ENCODE results near the gene CCDC83. TPM values are rescaled to one million over a fixed set of nuclear protein-coding genes. Genes with fewer than 3 reads are reported as not detected.
A peak's percentile ranks its signal among the peaks of the same experiment; 100 is the strongest.

The CCDC83 gene
- total RNA-seq, 2 experiments from 2014 or later: not detected

GRCh38 chr11:85934596-85935169 lies 79.5 kb downstream of the CCDC83 start:
- Mint-ChIP-seq H3K27me3 (peaks cover 2% of the 10 kb centered on the region), H3K4me3 (no peak overlapping the region), H3K36me3 (no peaks in the 10 kb centered on the region), H3K9me3 (no peaks in the 10 kb centered on the region), H3K4me1 (ENCODE audit: low read depth) (peaks cover 11% of the 10 kb centered on the region), H3K27ac (no peak overlapping the region)
- no peak for DNase-seq
- intact Hi-C loops (cut with micrococcal nuclease): no loop called here
- CTCF ChIA-PET: no interaction called here
- POLR2A ChIA-PET: no interaction called here

- no peaks in the 10 kb centered on the region for H3K9me3 Mint-ChIP-seq
- DNase-seq: no peak
- H3K4me3 Mint-ChIP-seq: no peak overlapping the region
- no peaks in the 10 kb centered on the region for H3K27me3 Mint-ChIP-seq
- ChIA-PET POLR2A (interaction anchor here (0.6 kb wide), 1 partner anchor 112 kb away, joined by 3 read pairs; no protein-coding TSS in a partner anchor), CTCF (no interaction called here)
- H3K36me3 Mint-ChIP-seq: no peaks in the 10 kb centered on the region
- H3K27ac Mint-ChIP-seq: no peak overlapping the region
- intact Hi-C loops (cut with micrococcal nuclease): no loop called here
- H3K4me1 Mint-ChIP-seq (ENCODE audit: low read depth): peaks cover 13% of the 10 kb centered on the region
These were observed 80.6 kb downstream of the CCDC83 start for GRCh38 chr11:85935751-85936150.

GRCh38 chr11:85937835-85938234 lies 82.7 kb downstream of the CCDC83 start:
- ChIA-PET CTCF (no interaction called here), POLR2A (no interaction called here)
- DNase-seq: no peak
- Mint-ChIP-seq H3K9me3 (no peaks in the 10 kb centered on the region), H3K4me1 (ENCODE audit: low read depth) (peaks cover 13% of the 10 kb centered on the region), H3K4me3 (no peak overlapping the region), H3K36me3 (no peaks in the 10 kb centered on the region), H3K27ac (no peak overlapping the region), H3K27me3 (no peaks in the 10 kb centered on the region)
- intact Hi-C loops (cut with micrococcal nuclease): no loop called here

GRCh38 chr11:85939099-85940015 lies 84.2 kb downstream of the CCDC83 start:
- Mint-ChIP-seq H3K27ac (peak overlapping the region; percentile 14), H3K9me3 (peaks cover under 1% of the 10 kb centered on the region), H3K4me3 (no peak overlapping the region), H3K4me1 (ENCODE audit: low read depth) (peaks cover 13% of the 10 kb centered on the region), H3K36me3 (no peaks in the 10 kb centered on the region), H3K27me3 (no peaks in the 10 kb centered on the region)
- DNase-seq: no peak
- intact Hi-C loops (cut with micrococcal nuclease): loop anchor here (1.0 to 10.0 kb wide), 2 partner anchors 8 to 345 kb away; no protein-coding TSS in a partner anchor
- ChIA-PET POLR2A (interaction anchor here (0.7 kb wide), 3 partner anchors 9 to 276 kb away, joined by 3 read pairs; partner anchors contain the start of gene CCDC83), CTCF (interaction anchor here (0.6 to 1.2 kb wide), 4 partner anchors 9 to 331 kb away, joined by 3 to 6 read pairs (median 4); partner anchors contain the start of gene CCDC83)

- intact Hi-C loops (cut with micrococcal nuclease): loop anchor here (10.0 kb wide), 1 partner anchor 347 kb away; no protein-coding TSS in a partner anchor
- Mint-ChIP-seq H3K36me3 (peaks cover 13% of the 10 kb centered on the region), H3K9me3 (peaks cover 17% of the 10 kb centered on the region), H3K27me3 (no peaks in the 10 kb centered on the region), H3K4me1 (ENCODE audit: low read depth) (peaks cover 24% of the 10 kb centered on the region), H3K27ac (no peak overlapping the region), H3K4me3 (no peak overlapping the region)
- ChIA-PET POLR2A (no interaction called here), CTCF (no interaction called here)
- peak; percentile 69 for DNase-seq
These were observed 86.3 kb downstream of the CCDC83 start for GRCh38 chr11:85941380-85941973.

DNA sequence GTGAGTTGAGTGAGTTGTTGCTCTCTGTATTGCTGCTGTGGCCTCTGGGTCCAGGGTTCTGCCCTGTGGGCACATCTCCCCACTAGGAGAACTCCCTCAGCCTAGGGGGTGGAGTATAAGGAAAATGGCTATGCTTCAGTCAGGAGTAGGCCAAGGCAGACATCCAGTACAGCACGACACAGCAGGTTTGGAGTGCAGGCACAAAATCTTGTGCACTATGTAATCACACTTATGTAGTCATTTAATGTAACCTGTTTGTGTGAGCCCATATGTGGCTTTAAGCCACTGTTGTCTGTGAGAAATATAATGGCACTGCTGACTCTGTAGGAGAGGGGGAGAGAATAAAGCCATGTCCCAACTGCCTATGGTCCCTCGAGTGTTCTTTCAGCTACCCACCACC lies 90.1 kb downstream of the CCDC83 start:
- Mint-ChIP-seq H3K27me3 (no peaks in the 10 kb centered on the region), H3K36me3 (peaks cover 13% of the 10 kb centered on the region), H3K4me3 (no peak overlapping the region), H3K4me1 (ENCODE audit: low read depth) (peaks cover 46% of the 10 kb centered on the region), H3K9me3 (peaks cover 17% of the 10 kb centered on the region), H3K27ac (no peak overlapping the region)
- intact Hi-C loops (cut with micrococcal nuclease): loop anchor here (5.0 to 10.0 kb wide), 4 partner anchors 172 to 567 kb away; no protein-coding TSS in a partner anchor
- ChIA-PET CTCF (interaction anchor here (1.5 kb wide), 1 partner anchor 273 kb away, joined by 8 read pairs; no protein-coding TSS in a partner anchor), POLR2A (no interaction called here)
- DNase-seq: no peak

DNA sequence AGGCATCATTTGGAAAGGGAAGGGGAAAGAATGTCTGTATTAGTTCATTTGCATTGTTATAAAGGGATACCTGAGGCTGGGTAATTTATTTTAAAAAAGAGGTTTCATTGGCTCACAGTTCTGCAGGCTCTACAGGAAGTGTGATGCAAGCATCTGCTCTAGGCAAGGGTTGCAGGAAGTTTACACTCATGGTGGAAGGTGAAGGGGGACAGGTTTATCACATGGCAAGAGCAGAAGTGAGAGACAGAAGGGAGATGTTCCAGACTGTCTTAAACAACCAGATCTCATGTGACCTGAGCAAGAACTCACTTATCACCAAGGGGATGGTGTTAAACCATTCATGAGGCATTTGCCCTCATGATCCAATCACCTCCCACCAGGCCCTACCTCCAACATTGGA lies 90.6 kb downstream of the CCDC83 start:
- Mint-ChIP-seq H3K36me3 (peaks cover 13% of the 10 kb centered on the region), H3K4me1 (ENCODE audit: low read depth) (peaks cover 46% of the 10 kb centered on the region), H3K27me3 (no peaks in the 10 kb centered on the region), H3K9me3 (peaks cover 20% of the 10 kb centered on the region), H3K27ac (peak overlapping the region; percentile 11), H3K4me3 (no peak overlapping the region)
- no peak for DNase-seq
- ChIA-PET POLR2A (interaction anchor here (0.6 kb wide), 1 partner anchor 245 kb away, joined by 3 read pairs; no protein-coding TSS in a partner anchor), CTCF (interaction anchor here (0.8 to 1.5 kb wide), 2 partner anchors 273 to 337 kb away, joined by 3 to 8 read pairs; no protein-coding TSS in a partner anchor)
- intact Hi-C loops (cut with micrococcal nuclease): loop anchor here (5.0 to 10.0 kb wide), 4 partner anchors 172 to 567 kb away; no protein-coding TSS in a partner anchor

DNA sequence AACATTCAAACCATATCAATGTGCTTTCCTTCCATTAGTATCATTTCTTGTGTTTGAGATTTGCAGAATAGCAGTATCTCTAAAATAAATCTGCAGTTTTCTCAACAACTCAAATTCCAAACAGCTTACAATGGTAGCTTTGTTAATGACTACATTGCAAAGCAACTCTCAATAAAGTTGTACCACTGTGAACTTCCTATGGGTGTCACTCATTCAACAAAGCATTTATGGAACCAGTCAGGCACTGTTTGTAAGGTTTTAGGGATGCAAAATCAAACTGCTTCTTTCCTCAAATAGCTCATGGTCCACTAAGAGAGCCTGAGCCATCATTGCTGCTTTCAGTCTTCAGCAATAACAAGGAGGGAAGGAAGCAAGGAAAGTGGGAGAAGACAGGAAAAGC lies 91.0 kb downstream of the CCDC83 start:
- no peak for DNase-seq
- peaks cover 14% of the 10 kb centered on the region for H3K36me3 Mint-ChIP-seq
- peaks cover 22% of the 10 kb centered on the region for H3K9me3 Mint-ChIP-seq
- ChIA-PET CTCF (interaction anchor here (0.8 to 1.5 kb wide), 4 partner anchors 247 to 337 kb away, joined by 3 to 8 read pairs (median 4); no protein-coding TSS in a partner anchor), POLR2A (interaction anchor here (0.6 kb wide), 1 partner anchor 246 kb away, joined by 3 read pairs; no protein-coding TSS in a partner anchor)
- H3K4me1 Mint-ChIP-seq (ENCODE audit: low read depth): peaks cover 46% of the 10 kb centered on the region
- H3K27me3 Mint-ChIP-seq: no peaks in the 10 kb centered on the region
- no peak overlapping the region for H3K4me3 Mint-ChIP-seq
- intact Hi-C loops (cut with micrococcal nuclease): loop anchor here (5.0 to 10.0 kb wide), 4 partner anchors 171 to 566 kb away; no protein-coding TSS in a partner anchor
- H3K27ac Mint-ChIP-seq: peak overlapping the region; percentile 29

GRCh38 chr11:85947431-85948272 lies 92.5 kb downstream of the CCDC83 start:
- Mint-ChIP-seq H3K4me1 (ENCODE audit: low read depth) (peaks cover 46% of the 10 kb centered on the region), H3K4me3 (peak overlapping the region; percentile 30), H3K9me3 (peaks cover 32% of the 10 kb centered on the region), H3K27me3 (no peaks in the 10 kb centered on the region), H3K27ac (peak overlapping the region; percentile 78), H3K36me3 (peaks cover 19% of the 10 kb centered on the region)
- POLR2A ChIA-PET: interaction anchor here (0.6 to 1.2 kb wide), 8 partner anchors 9 to 342 kb away, joined by 3 to 5 read pairs (median 4); no protein-coding TSS in a partner anchor
- peak; percentile 59 for DNase-seq
- CTCF ChIA-PET: interaction anchor here (1.1 to 1.6 kb wide), 2 partner anchors 8 to 246 kb away, joined by 3 to 5 read pairs; no protein-coding TSS in a partner anchor
- intact Hi-C loops (cut with micrococcal nuclease): loop anchor here (1.0 to 10.0 kb wide), 23 partner anchors 8 to 859 kb away; partner anchors contain the start of genes CCDC83, PICALM and TMEM126B

DNA sequence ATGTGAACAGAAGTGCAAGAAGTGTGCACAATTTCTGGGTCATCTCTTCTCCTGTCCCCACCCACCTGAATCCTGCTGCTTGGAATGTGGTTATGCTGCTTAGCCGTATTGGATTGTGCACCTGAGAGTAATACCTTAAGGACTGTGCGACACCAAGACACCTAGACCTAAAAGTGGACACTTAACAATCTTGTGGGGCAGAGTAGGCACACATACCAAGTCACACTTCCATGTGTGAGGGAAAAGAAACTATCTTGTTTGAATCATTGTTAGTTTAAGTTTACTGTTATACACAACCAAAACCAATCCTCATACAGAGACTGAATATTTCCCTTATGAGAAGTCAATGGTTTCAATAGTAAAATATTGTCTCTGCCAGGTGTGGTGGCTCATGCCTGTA lies 93.7 kb downstream of the CCDC83 start:
- ChIA-PET CTCF (interaction anchor here (0.6 to 1.6 kb wide), 3 partner anchors 10 to 245 kb away, joined by 3 to 5 read pairs (median 3); no protein-coding TSS in a partner anchor), POLR2A (interaction anchor here (1.1 to 1.6 kb wide), 3 partner anchors 16 to 644 kb away, joined by 3 to 5 read pairs (median 4); no protein-coding TSS in a partner anchor)
- Mint-ChIP-seq H3K4me1 (ENCODE audit: low read depth) (peaks cover 47% of the 10 kb centered on the region), H3K4me3 (peak overlapping the region; percentile 2), H3K36me3 (peaks cover 28% of the 10 kb centered on the region), H3K27ac (peak overlapping the region; percentile 78), H3K27me3 (no peaks in the 10 kb centered on the region), H3K9me3 (peaks cover 41% of the 10 kb centered on the region)
- intact Hi-C loops (cut with micrococcal nuclease): loop anchor here (1.0 to 10.0 kb wide), 15 partner anchors 72 to 563 kb away; partner anchors contain the start of genes CCDC83, PICALM and TMEM126B
- DNase-seq: no peak
